HG02610 (cell line): ENCODE results near the gene RARRES2.

ENCODE experiments used
- ATAC-seq: cut with Tn5 transposase; IDR thresholded peaks from one replicate; pipeline ENCODE4 v1.9.1; 2021; ENCODE audit warnings: mild to moderate bottlenecking, moderate library complexity; ENCODE audit not compliant: unreplicated experiment

The RARRES2 gene

GRCh38 chr7:150377196-150377595 is 35.8 kb upstream of the RARRES2 start:
- ATAC-seq, result no peak

GRCh38 chr7:150376560-150376959 is 35.1 kb upstream of the RARRES2 start:
- no peak for ATAC-seq

GRCh38 chr7:150375662-150376521 is 34.5 kb upstream of the RARRES2 start:
- ATAC-seq, result no peak

- no peak for ATAC-seq
Observed at GRCh38 chr7:150374472-150374871, 33.0 kb upstream of the RARRES2 start.

GRCh38 chr7:150374026-150374425 is 32.6 kb upstream of the RARRES2 start:
- ATAC-seq, result no peak

GRCh38 chr7:150373049-150373801 is 31.8 kb upstream of the RARRES2 start:
- no peak for ATAC-seq

- ATAC-seq, result no peak
Observed at GRCh38 chr7:150372271-150373048, 31.0 kb upstream of the RARRES2 start.

- ATAC-seq, result no peak
Observed at GRCh38 chr7:150371996-150372270, 30.5 kb upstream of the RARRES2 start.

- no peak for ATAC-seq
Observed at GRCh38 chr7:150371131-150371995, 29.9 kb upstream of the RARRES2 start.

GRCh38 chr7:150370612-150371071 is 29.2 kb upstream of the RARRES2 start:
- no peak for ATAC-seq

GRCh38 chr7:150369748-150370501 is 28.5 kb upstream of the RARRES2 start:
- no peak for ATAC-seq

GRCh38 chr7:150368884-150369747 is 27.7 kb upstream of the RARRES2 start:
- peak; percentile 33 for ATAC-seq

GRCh38 chr7:150368096-150368883 is 26.9 kb upstream of the RARRES2 start, which contains the start of gene REPIN1:
REPIN1 (plus strand) TSS chr7:150368822; CDS start chr7:150369712, 890 bp downstream.
- ATAC-seq, result peak; percentile 47

- no peak for ATAC-seq
Observed at GRCh38 chr7:150367677-150368095, 26.3 kb upstream of the RARRES2 start.

GRCh38 chr7:150365673-150366398 is 24.4 kb upstream of the RARRES2 start:
- no peak for ATAC-seq

- no peak for ATAC-seq
Observed at GRCh38 chr7:150365194-150365593, 23.8 kb upstream of the RARRES2 start.

- no peak for ATAC-seq
Observed at GRCh38 chr7:150363872-150364271, 22.4 kb upstream of the RARRES2 start.
